Measurements from ENCODE around the gene GFM1. TPM values are rescaled to one million over a fixed set of nuclear protein-coding genes. Genes with fewer than 3 reads are reported as not detected.

GFM1 gene
- total RNA-seq, 1 donor from 2014 or later = 60.1 TPM

DNA sequence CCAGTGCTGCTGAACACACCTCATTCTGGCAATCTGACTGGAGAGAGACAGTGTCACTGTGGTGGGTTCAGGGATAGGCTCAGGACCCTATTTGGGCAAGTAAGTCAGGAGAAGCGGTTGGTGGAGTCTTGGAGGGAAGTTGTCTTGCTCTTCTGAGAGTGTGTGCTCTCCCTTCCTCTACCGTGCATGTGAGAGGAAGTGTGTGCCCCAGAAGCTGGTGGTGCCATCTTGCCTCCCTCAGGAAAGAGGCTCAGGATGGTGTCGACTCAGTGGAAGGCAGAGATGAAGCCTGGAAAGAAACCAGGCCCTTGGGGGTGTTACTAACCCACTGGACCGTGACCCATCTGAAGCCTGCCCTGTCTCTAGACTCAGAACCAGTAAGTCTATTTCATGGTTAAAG lies 94.8 kb downstream of the GFM1 start:
- ATAC-seq = no peak
- no peak for DNase-seq (ENCODE audit: missing footprints)
- intact Hi-C loops (cut with DNase I) = no loop called here

DNA sequence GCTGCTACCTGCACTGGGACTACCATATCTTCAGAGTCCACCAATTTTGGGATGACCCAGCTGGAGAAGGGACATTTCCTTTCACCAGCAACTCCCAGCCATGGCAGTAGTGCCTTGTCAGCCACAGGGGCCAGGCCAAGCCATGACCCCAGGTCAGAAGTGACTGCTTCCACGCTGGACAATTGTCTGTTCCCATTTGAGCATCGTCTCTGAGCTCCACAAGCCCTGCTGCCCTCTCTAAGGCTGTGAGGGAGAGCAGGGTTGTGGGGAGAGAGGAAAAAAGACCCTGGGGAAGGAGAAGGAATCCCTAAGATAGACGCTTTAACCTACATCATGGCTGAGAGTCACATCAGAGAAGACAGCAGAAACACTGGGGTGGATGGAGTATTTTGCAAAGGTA lies 95.3 kb downstream of the GFM1 start:
- ATAC-seq (no peak), DNase-seq (ENCODE audit: missing footprints) (no peak)
- intact Hi-C loops (cut with DNase I) = no loop called here

Other genes starting within 250 kb of the GFM1 start
- gene MLF1, start 73.3 kb upstream of the GFM1 start, total RNA-seq = 191 TPM
- gene LXN, start 28.1 kb downstream of the GFM1 start, total RNA-seq = 3.9 TPM
- gene RARRES1, start 87.9 kb downstream of the GFM1 start, total RNA-seq = 22.3 TPM
- 32.2 TPM for gene MFSD1, start 157.5 kb downstream of the GFM1 start, total RNA-seq

All from Right ventricle myocardium inferior (tissue), 1 donor.